GM12891 (cell line): Measurements from ENCODE around the gene HCN4. TPM values are rescaled to one million over a fixed set of nuclear protein-coding genes. Genes with fewer than 3 reads are reported as not detected.
"Not testable (repeated sequence)": the region's sequence is repeated elsewhere in the genome, so short reads cannot be mapped to it uniquely, and the experiment has no call there.

Experiments used
- DNase-seq: peaks from one replicate; pipeline ENCODE4 v3.0.0; 2011; ENCODE audit warnings: low spot score; ENCODE audit not compliant: insufficient read length
- FAIRE-seq: peaks from 2 replicates; lab custom pipeline; 2011; peaks lifted over from hg19 to GRCh38; lab: Jason Lieb, UNC
- PAX5 ChIP-seq: IDR thresholded peaks from 2 replicates; pipeline ENCODE4 v1.6.1; 2011; ENCODE audit warnings: low read length, moderate library complexity, mild to moderate bottlenecking; ENCODE audit not compliant: insufficient read depth, severe bottlenecking
- POLR2A ChIP-seq: IDR thresholded peaks from 2 replicates; pipeline ENCODE4 v1.6.1; 2011; ENCODE audit warnings: low read depth, low read length, control low read depth
- POLR2AphosphoS5 ChIP-seq: IDR thresholded peaks from 2 replicates; pipeline ENCODE4 v1.6.1; 2011; ENCODE audit warnings: low read depth, low read length, control low read depth
- POU2F2 ChIP-seq: IDR thresholded peaks from 2 replicates; pipeline ENCODE4 v1.6.1; 2011; ENCODE audit warnings: low read depth, mild to moderate bottlenecking, control low read depth, low read length, moderate library complexity
- SPI1 ChIP-seq: IDR thresholded peaks from 2 replicates; pipeline ENCODE4 v1.6.1; 2011; ENCODE audit warnings: low read depth, low read length, control low read depth
- TAF1 ChIP-seq: IDR thresholded peaks from 2 replicates; pipeline ENCODE4 v1.6.1; 2011; ENCODE audit warnings: low read depth, low read length, control low read depth
- polyA plus RNA-seq: library from polyadenylated mRNA; unstranded; fragments of >200 nt; gene quantifications from one replicate; pipeline ENCODE4 v1.2.1, GENCODE V29; 2012; ENCODE audit warnings: low read depth, missing spikeins, inconsistent platforms; ENCODE audit not compliant: missing spikeins

HCN4 gene
- polyA plus RNA-seq, result 0.01 TPM

- FAIRE-seq (no peak), DNase-seq (no peak)
- TF ChIP-seq SPI1 (no peak), POLR2A (no peak), POLR2AphosphoS5 (no peak), TAF1 (no peak), PAX5 (no peak), POU2F2 (no peak)
These were observed at the start of gene HCN4 for GRCh38 chr15:73368301-73369136. Gene HCN4 (minus strand): TSS chr15:73368958. CDS start chr15:73368270, 688 bp downstream.

GRCh38 chr15:73414876-73415275 lies 46.1 kb upstream of the HCN4 start:
- DNase-seq, result no peak
- no peak for TF ChIP-seq SPI1
- no peak for TF ChIP-seq TAF1
- no peak for TF ChIP-seq POLR2AphosphoS5
- TF ChIP-seq POU2F2, result no peak
- no peak for TF ChIP-seq PAX5
- TF ChIP-seq POLR2A, result no peak
- FAIRE-seq, result no peak

GRCh38 chr15:73403171-73403570 lies 34.4 kb upstream of the HCN4 start:
- no peak for TF ChIP-seq SPI1
- TF ChIP-seq PAX5, result no peak
- no peak for TF ChIP-seq POLR2AphosphoS5
- TF ChIP-seq TAF1, result no peak
- TF ChIP-seq POU2F2, result no peak
- no peak for DNase-seq
- no peak for FAIRE-seq

GRCh38 chr15:73400222-73400621 lies 31.5 kb upstream of the HCN4 start:
- FAIRE-seq, DNase-seq: not testable (repeated sequence)

GRCh38 chr15:73398861-73399260 lies 30.1 kb upstream of the HCN4 start:
- no peak for TF ChIP-seq POLR2A
- no peak for TF ChIP-seq TAF1
- no peak for TF ChIP-seq POU2F2
- no peak for TF ChIP-seq POLR2AphosphoS5
- TF ChIP-seq PAX5, result no peak
- no peak for TF ChIP-seq SPI1
- FAIRE-seq, result no peak
- DNase-seq, result no peak

- TF ChIP-seq PAX5 (no peak), POLR2AphosphoS5 (no peak), POLR2A (no peak), TAF1 (no peak), POU2F2 (no peak), SPI1 (no peak)
- DNase-seq (no peak), FAIRE-seq (no peak)
These were observed 28.7 kb upstream of the HCN4 start for GRCh38 chr15:73397461-73397860.

GRCh38 chr15:73395671-73396070 lies 26.9 kb upstream of the HCN4 start:
- FAIRE-seq (no peak), DNase-seq (no peak)
- TF ChIP-seq POLR2A, result no peak
- no peak for TF ChIP-seq POLR2AphosphoS5
- TF ChIP-seq PAX5, result no peak
- no peak for TF ChIP-seq TAF1
- no peak for TF ChIP-seq SPI1
- TF ChIP-seq POU2F2, result no peak

GRCh38 chr15:73394782-73395181 lies 26.0 kb upstream of the HCN4 start:
- FAIRE-seq (no peak), DNase-seq (no peak)
- TF ChIP-seq PAX5 (no peak), TAF1 (no peak), POU2F2 (no peak), SPI1 (no peak), POLR2A (no peak), POLR2AphosphoS5 (no peak)

- no peak for TF ChIP-seq POLR2AphosphoS5
- no peak for FAIRE-seq
- DNase-seq, result no peak
These were observed 24.6 kb upstream of the HCN4 start for GRCh38 chr15:73393336-73393735.

GRCh38 chr15:73392025-73392424 lies 23.3 kb upstream of the HCN4 start:
- TF ChIP-seq TAF1 (no peak), POU2F2 (no peak), SPI1 (no peak), PAX5 (no peak), POLR2AphosphoS5 (no peak), POLR2A (no peak)
- no peak for DNase-seq
- no peak for FAIRE-seq
